Endothelial cell of hepatic sinusoid (primary cell): ENCODE data around the gene PRKN.
"Not testable (repeated sequence)": the region's sequence is repeated elsewhere in the genome, so short reads cannot be mapped to it uniquely, and the experiment has no call there.

Experiments
- in situ Hi-C: cut with HindIII; loops from 2 replicates; pipeline ENCODE4 v1.10.0; 2017; ENCODE audit warnings: low sequenced_read_pairs

PRKN gene

GRCh38 chr6:162679681-162680080, 47.9 kb downstream of the PRKN start:
- in situ Hi-C loops, result no loop called here

GRCh38 chr6:162678896-162679295, 48.7 kb downstream of the PRKN start:
- in situ Hi-C loops, result not testable (repeated sequence)

GRCh38 chr6:162675503-162675902, 52.1 kb downstream of the PRKN start:
- in situ Hi-C loops, result no loop called here

GRCh38 chr6:162674452-162674851, 53.1 kb downstream of the PRKN start:
- in situ Hi-C loops, result no loop called here

GRCh38 chr6:162671580-162672165, 55.9 kb downstream of the PRKN start:
- in situ Hi-C loops, result no loop called here

- in situ Hi-C loops, result no loop called here
Observed at GRCh38 chr6:162670345-162670744, 57.2 kb downstream of the PRKN start.

GRCh38 chr6:162666246-162666645, 61.3 kb downstream of the PRKN start:
- in situ Hi-C loops, result no loop called here

- in situ Hi-C loops, result no loop called here
Observed at GRCh38 chr6:162653808-162654207, 73.8 kb downstream of the PRKN start.

- in situ Hi-C loops, result no loop called here
Observed at GRCh38 chr6:162651505-162651904, 76.1 kb downstream of the PRKN start.

- in situ Hi-C loops, result no loop called here
Observed at GRCh38 chr6:162649271-162649670, 78.3 kb downstream of the PRKN start.

- in situ Hi-C loops, result no loop called here
Observed at GRCh38 chr6:162644153-162644552, 83.4 kb downstream of the PRKN start.

GRCh38 chr6:162640756-162641155, 86.8 kb downstream of the PRKN start:
- in situ Hi-C loops, result no loop called here

GRCh38 chr6:162639951-162640350, 87.6 kb downstream of the PRKN start:
- in situ Hi-C loops, result no loop called here

- in situ Hi-C loops, result no loop called here
Observed at GRCh38 chr6:162638931-162639574, 88.5 kb downstream of the PRKN start.

- in situ Hi-C loops, result no loop called here
Observed at GRCh38 chr6:162637317-162637716, 90.2 kb downstream of the PRKN start.

GRCh38 chr6:162636167-162636566, 91.4 kb downstream of the PRKN start:
- in situ Hi-C loops, result no loop called here

- in situ Hi-C loops, result no loop called here
Observed at GRCh38 chr6:162631546-162631945, 96.0 kb downstream of the PRKN start.

- in situ Hi-C loops, result no loop called here
Observed at GRCh38 chr6:162630069-162630468, 97.5 kb downstream of the PRKN start.

- in situ Hi-C loops, result no loop called here
Observed at GRCh38 chr6:162627825-162628224, 99.7 kb downstream of the PRKN start.

- in situ Hi-C loops, result no loop called here
Observed at GRCh38 chr6:162627362-162627761, 100.2 kb downstream of the PRKN start.

- in situ Hi-C loops, result no loop called here
Observed at GRCh38 chr6:162626869-162627268, 100.7 kb downstream of the PRKN start.

- in situ Hi-C loops, result no loop called here
Observed at GRCh38 chr6:162625846-162626540, 101.6 kb downstream of the PRKN start.
